ENCODE results near the gene MAP3K3. TPM values are rescaled to one million over a fixed set of nuclear protein-coding genes. Genes with fewer than 3 reads are reported as not detected.

MAP3K3 gene
- total and polyA plus RNA-seq, 2 experiments from 2014 or later = 6.1 to 24.6 TPM

GRCh38 chr17:63714550-63715277 lies 92.5 kb downstream of the MAP3K3 start (continued):
- TF ChIP-seq EZH2 (IDR thresholded peaks at IDR 0.05; ENCODE audit: low read depth, unreplicated experiment) = no peak
- TF ChIP-seq NANOG (IDR thresholded peaks at IDR 0.05; ENCODE audit: borderline replicate concordance) = no peak
- TF ChIP-seq CTCF (conservative IDR thresholded peaks at IDR 0.05; ENCODE audit: low read depth in 2 of 2) = no peak
- no peak for TF ChIP-seq JUNB (IDR thresholded peaks at IDR 0.05; ENCODE audit: unreplicated experiment)
- TF ChIP-seq ETS1 (IDR thresholded peaks at IDR 0.05) = no peak
- TF ChIP-seq EZH2phosphoT487 (IDR thresholded peaks at IDR 0.05; ENCODE audit: unreplicated experiment) = no peak
- TF ChIP-seq STAT1 (IDR thresholded peaks at IDR 0.05; ENCODE audit: unreplicated experiment) = no peak
- no peak for TF ChIP-seq POLR2AphosphoS5 (IDR thresholded peaks at IDR 0.05; ENCODE audit: low read depth)

- no peak overlapping the region for H2AFZ ChIP-seq
- no peaks in the 10 kb centered on the region for H3K9me2 ChIP-seq (ENCODE audit: insufficient read depth)
- Mint-ChIP-seq H3K27ac (no peak overlapping the region), H3K36me3 (ENCODE audit: low read depth) (peaks cover 6% of the 10 kb centered on the region; the same call in 2 of the 3 replicates), H3K27me3 (ENCODE audit: insufficient read depth, low read depth, poor library complexity) (peaks cover 3% of the 10 kb centered on the region), H3K9me3 (no peaks in the 10 kb centered on the region), H3K4me3 (no peak overlapping the region), H3K4me1 (no peaks in the 10 kb centered on the region)
- no peak overlapping the region for H3K27ac ChIP-seq (ENCODE audit: low read depth)
- H3F3A ChIP-seq (replicated peaks; ENCODE audit: low read depth) = no peaks in the 10 kb centered on the region
- no peak for DNase-seq (ENCODE audit: low spot score)
- no peak overlapping the region for H3K4me3 ChIP-seq
- H3K4me2 ChIP-seq = no peak overlapping the region
- no peaks in the 10 kb centered on the region; the same call in 1 of the 2 replicates for H3K36me3 ChIP-seq (ENCODE audit: insufficient read depth)
- H3K27me3 ChIP-seq (ENCODE audit: insufficient read depth) = no peaks in the 10 kb centered on the region
- no peak for ATAC-seq
- no peaks in the 10 kb centered on the region for H3K79me2 ChIP-seq (replicated peaks; ENCODE audit: insufficient read depth)
- H4K20me1 ChIP-seq (replicated peaks; ENCODE audit: insufficient read depth) = no peaks in the 10 kb centered on the region; the same call in 1 of the 2 replicates
- H3K4me1 ChIP-seq (ENCODE audit: insufficient read depth) = no peaks in the 10 kb centered on the region
- TF ChIP-seq ETS1 (IDR thresholded peaks at IDR 0.05) = no peak
- TF ChIP-seq EZH2phosphoT487 (IDR thresholded peaks at IDR 0.05; ENCODE audit: unreplicated experiment) = no peak
- TF ChIP-seq NANOG (IDR thresholded peaks at IDR 0.05; ENCODE audit: borderline replicate concordance) = no peak
- TF ChIP-seq STAT1 (IDR thresholded peaks at IDR 0.05; ENCODE audit: unreplicated experiment) = no peak
- no peak for TF ChIP-seq ZNF331 (CRISPR knock-in tag; IDR thresholded peaks at IDR 0.05; ENCODE audit: low read depth)
- TF ChIP-seq CTCF (conservative IDR thresholded peaks at IDR 0.05; ENCODE audit: low read depth in 2 of 2) = no peak
- no peak for TF ChIP-seq POLR2AphosphoS5 (IDR thresholded peaks at IDR 0.05; ENCODE audit: low read depth)
- TF ChIP-seq REST (IDR thresholded peaks at IDR 0.05; ENCODE audit: unreplicated experiment) = no peak
- no peak for TF ChIP-seq EZH2 (IDR thresholded peaks at IDR 0.05; ENCODE audit: low read depth, unreplicated experiment)
- no peak for TF ChIP-seq ZNF114 (CRISPR knock-in tag; IDR thresholded peaks at IDR 0.05)
Observed at GRCh38 chr17:63716426-63716825, 94.2 kb downstream of the MAP3K3 start.
